HepG2 (cell line): ENCODE results near the gene CACNG1. TPM values are rescaled to one million over a fixed set of nuclear protein-coding genes. Genes with fewer than 3 reads are reported as not detected.
A peak's percentile ranks its signal among the peaks of the same experiment; 100 is the strongest.

Experiments
- ATAC-seq: fragments of 200-7000 bp; cut with Tn5 transposase; 3 replicates; pipeline ENCODE4 v1.9.1; 2020; ENCODE audit warnings: mild to moderate bottlenecking, moderate library complexity
- BruUV-seq: library from RNA; stranded (reverse); fragments of 400-500 nt; replicated peaks from 2 replicates; lab custom pipeline; 2021; lab: Mats Ljungman, UMichigan
- CTCF ChIA-PET: fragments of 300-600 bp; formaldehyde crosslinking; extraction: SDS; loops from one replicate; lab custom pipeline; 2021; ENCODE audit warnings: low total read pairs, inconsistent platforms, low intra/inter-chr PET ratio; lab: Yijun Ruan, JAX
- POLR2A ChIA-PET: fragments of 350-600 bp; sonication (Branson Sonifier 250); formaldehyde crosslinking; loops from one replicate; lab custom pipeline; 2020; ENCODE audit warnings: antibody characterized with exemption, inconsistent platforms; lab: Yijun Ruan, JAX
- DNase-seq: peaks from one replicate; pipeline ENCODE4 v3.0.0-alpha.2; 2015; ENCODE audit warnings: low spot score
- FAIRE-seq: peaks from 3 replicates; lab custom pipeline; 2011; peaks lifted over from hg19 to GRCh38; lab: Jason Lieb, UNC
- H2AFZ ChIP-seq: one replicate; pipeline ENCODE4 v1.6.1; 2011; ENCODE audit warnings: low read length, inconsistent platforms
- H3K27ac ChIP-seq: fragments of 300-600 bp; 3 replicates; pipeline ENCODE4 v1.8.0; 2011; ENCODE audit warnings: mixed run types, mild to moderate bottlenecking, mixed read lengths, low read length, inconsistent platforms; ENCODE audit not compliant: insufficient read depth; ENCODE audit errors: extremely low read length
- H3K27me3 ChIP-seq, 2 experiments: fragments of 200-600 bp in 1 of 2; 2 replicates in 1 of 2; 3 replicates in 1 of 2; pipeline versions ENCODE4 v1.6.0 to v1.8.0; 2011; ENCODE audit warnings: low read length in 2 of 2, mild to moderate bottlenecking in 2 of 2, moderate library complexity in 2 of 2, inconsistent platforms in 1 of 2; ENCODE audit not compliant: insufficient read depth in 2 of 2, control insufficient read depth in 1 of 2
- H3K36me3 ChIP-seq, 2 experiments: fragments of 200-600 bp in 1 of 2; replicated peaks in 1 of 2; 2 replicates in 1 of 2; 3 replicates in 1 of 2; pipeline versions ENCODE4 v1.5.1 to v1.8.0; 2011; ENCODE audit warnings: low read length in 2 of 2, inconsistent platforms in 1 of 2; ENCODE audit not compliant: insufficient read depth in 2 of 2, control insufficient read depth in 1 of 2
- H3K4me1 ChIP-seq: 2 replicates; pipeline ENCODE4 v1.5.1; 2012; ENCODE audit warnings: low read length, inconsistent platforms; ENCODE audit not compliant: insufficient read depth
- H3K4me2 ChIP-seq: 2 replicates; pipeline ENCODE4 v1.6.0; 2011; ENCODE audit warnings: low read depth, low read length, inconsistent platforms
- H3K4me3 ChIP-seq, 3 experiments: fragments of 200-600 bp in 1 of 3; sonication (generic), shearing (Covaris generic) in 1 of 3; replicated peaks in 1 of 3; 2 replicates each; pipeline ENCODE4 v1.5.1; 2011 to 2016; ENCODE audit warnings: low read length in 3 of 3, inconsistent platforms in 2 of 3, low read depth in 2 of 3, mild to moderate bottlenecking in 2 of 3, control low read depth in 1 of 3, mixed read lengths in 1 of 3; ENCODE audit not compliant: insufficient read depth in 1 of 3
- H3K79me2 ChIP-seq: one replicate; pipeline ENCODE4 v1.6.1; 2011; ENCODE audit warnings: low read length, inconsistent platforms; ENCODE audit not compliant: insufficient read depth
- H3K9ac ChIP-seq: 2 replicates; pipeline ENCODE4 v1.6.0; 2011; ENCODE audit warnings: mild to moderate bottlenecking, low read depth, low read length, inconsistent platforms; ENCODE audit not compliant: insufficient read depth
- H3K9me3 ChIP-seq: 2 replicates; pipeline ENCODE4 v1.5.1; 2012; ENCODE audit warnings: mild to moderate bottlenecking, low read length
- H4K20me1 ChIP-seq: 2 replicates; pipeline ENCODE4 v1.6.0; 2011; ENCODE audit warnings: inconsistent platforms, mild to moderate bottlenecking, low read length, moderate library complexity; ENCODE audit not compliant: insufficient read depth
- BRCA1 ChIP-seq: sonication (generic); formaldehyde crosslinking; IDR thresholded peaks from 2 replicates; pipeline ENCODE4 v1.4.0; 2020; ENCODE audit warnings: missing genetic modification reagents
- CEBPZ ChIP-seq: IDR thresholded peaks from 2 replicates; pipeline ENCODE4 v1.6.1; 2012; ENCODE audit warnings: low read length, improper control_type of control experiment
- GLI4 ChIP-seq: sonication (generic); formaldehyde crosslinking; IDR thresholded peaks from 2 replicates; pipeline ENCODE4 v1.5.1; 2020; ENCODE audit warnings: missing genetic modification reagents, mild to moderate bottlenecking, moderate library complexity, borderline replicate concordance
- HCFC1 ChIP-seq: fragments of 150-350 bp; IDR thresholded peaks from 2 replicates; pipeline ENCODE4 v1.6.1; 2014; ENCODE audit warnings: low read depth, low read length
- MAZ ChIP-seq, 2 experiments: sonication (generic) in 1 of 2; formaldehyde crosslinking in 1 of 2; IDR thresholded peaks; 2 replicates each; pipeline versions ENCODE4 v1.5.0 to v1.6.1; 2012 to 2020; ENCODE audit warnings: low read depth in 2 of 2, mild to moderate bottlenecking in 2 of 2, borderline replicate concordance in 1 of 2, improper control_type of control experiment in 1 of 2, low read length in 1 of 2, missing genetic modification reagents in 1 of 2, moderate library complexity in 1 of 2
- NAIF1 ChIP-seq: sonication (generic); formaldehyde crosslinking; IDR thresholded peaks from 2 replicates; pipeline ENCODE4 v1.5.0; 2020; ENCODE audit warnings: mild to moderate bottlenecking, missing genetic modification reagents, borderline replicate concordance
- PAX8 ChIP-seq: sonication (generic); formaldehyde crosslinking; IDR thresholded peaks from 2 replicates; pipeline ENCODE4 v1.8.0; 2022; ENCODE audit warnings: mild to moderate bottlenecking, missing genetic modification reagents, borderline replicate concordance
- POGZ ChIP-seq: sonication (generic); formaldehyde crosslinking; IDR thresholded peaks from 2 replicates; pipeline ENCODE4 v1.4.0; 2020; ENCODE audit warnings: mild to moderate bottlenecking, missing genetic modification reagents
- TFDP1 ChIP-seq: IDR thresholded peaks from 2 replicates; pipeline ENCODE4 v1.6.1; 2016; ENCODE audit warnings: missing compliant biosample characterization, missing genetic modification reagents, borderline replicate concordance
- THYN1 ChIP-seq: sonication (generic); formaldehyde crosslinking; IDR thresholded peaks from 2 replicates; pipeline ENCODE4 v1.8.1; 2023; ENCODE audit warnings: low read depth, mild to moderate bottlenecking, moderate library complexity, missing genetic modification reagents, borderline replicate concordance
- ZBTB1 ChIP-seq: sonication (generic); formaldehyde crosslinking; IDR thresholded peaks from 2 replicates; pipeline ENCODE4 v1.4.0; 2020; ENCODE audit warnings: missing genetic modification reagents, borderline replicate concordance
- ZFAT ChIP-seq: sonication (generic); formaldehyde crosslinking; conservative IDR thresholded peaks from 2 replicates; pipeline ENCODE4 v1.8.1; 2023; ENCODE audit warnings: missing genetic modification reagents, inconsistent platforms
- ZFY ChIP-seq: sonication (generic); formaldehyde crosslinking; IDR thresholded peaks from 2 replicates; pipeline ENCODE4 v1.4.0; 2020; ENCODE audit warnings: missing genetic modification reagents
- ZNF337 ChIP-seq: sonication (generic); formaldehyde crosslinking; IDR thresholded peaks from 2 replicates; pipeline ENCODE4 v1.5.1; 2020; ENCODE audit warnings: missing genetic modification reagents, low read depth, mild to moderate bottlenecking, borderline replicate concordance
- ZNF616 ChIP-seq: sonication (generic); formaldehyde crosslinking; IDR thresholded peaks from 2 replicates; pipeline ENCODE4 v1.5.0; 2020; ENCODE audit warnings: low read depth, mild to moderate bottlenecking, missing genetic modification reagents
- ZNF776 ChIP-seq: sonication (generic); formaldehyde crosslinking; IDR thresholded peaks from 2 replicates; pipeline ENCODE4 v1.4.0; 2020; ENCODE audit warnings: mild to moderate bottlenecking, missing genetic modification reagents
- ZSCAN30 ChIP-seq: sonication (generic); formaldehyde crosslinking; IDR thresholded peaks from 2 replicates; pipeline ENCODE4 v1.5.0; 2020; ENCODE audit warnings: mild to moderate bottlenecking, missing genetic modification reagents
- WGBS: methylation state at CpG from one replicate; pipeline ENCODE4 v1.1.6; 2017; ENCODE audit warnings: low lambda C conversion rate; 5-methylcytosine and 5-hydroxymethylcytosine counted together
- in situ Hi-C: cut with HindIII; loops from 2 replicates; pipeline ENCODE4 v1.10.0; 2017; ENCODE audit warnings: low pct_unique_long_range_greater_than_20kb; ENCODE audit not compliant: extremely low pct_ligation_motif_present
- intact Hi-C: fragments of 100-400 bp; cut with micrococcal nuclease; formaldehyde crosslinking; loops from one replicate; pipeline ENCODE4 v1.10.0; 2022; ENCODE audit not compliant: unreplicated experiment
- polyA plus RNA-seq, 8 experiments: library from polyadenylated mRNA; depleted of rRNA in 3 of 8; stranded (reverse) in 7 of 8; unstranded in 1 of 8; fragments of >200 nt; fragmentation: Illumina TruSeq in 4 of 8; extraction: Trizol in 4 of 8; gene quantifications; 2 replicates each; pipeline versions ENCODE4 v1.2.1 to v1.2.3, GENCODE V29; 2011 to 2016; ENCODE audit warnings: low read depth in 4 of 8, missing spikeins in 1 of 8, mixed read lengths in 1 of 8; ENCODE audit not compliant: insufficient read depth in 1 of 8
- total RNA-seq, 5 experiments: library from RNA; depleted of rRNA; stranded (reverse); fragments of >200 nt; fragmentation: Illumina TruSeq; extraction: Trizol; gene quantifications; 2 replicates each; pipeline ENCODE4 v1.2.3, GENCODE V29; 2016; ENCODE audit warnings: low read depth in 1 of 5
- TF ChIP-seq, protein P1 (sequence below): sonication (generic); formaldehyde crosslinking; IDR thresholded peaks from 2 replicates; pipeline ENCODE4 v1.4.0; 2020; ENCODE audit warnings: missing genetic modification reagents, borderline replicate concordance

CACNG1 gene
- total and polyA plus RNA-seq, 2 of the 13 experiments (the other 11 are each of a cell fraction or from before 2014, with no cell fraction given), result not detected

- WGBS, result 92% methylated on average over 13 of the region's 13 CpGs
- POLR2A ChIA-PET, result no interaction called here
- Histone ChIP-seq H3K36me3 (peaks cover 4% of the 10 kb centered on the region in 2 experiments; a peak in 2 of 5 replicates), H3K9ac (no peak overlapping the region), H3K27me3 (no peaks in the 10 kb centered on the region), H3K9me3 (no peaks in the 10 kb centered on the region), H2AFZ (no peak overlapping the region), H3K4me1 (peaks cover 7% of the 10 kb centered on the region), H3K4me2 (no peak overlapping the region), H3K27ac (no peak overlapping the region), H3K79me2 (no peaks in the 10 kb centered on the region), H3K4me3 (no peak overlapping the region), H4K20me1 (no peaks in the 10 kb centered on the region)
- CTCF ChIA-PET, result no interaction called here
- ATAC-seq (peak; percentile 5; the same call in 1 of the 3 replicates), DNase-seq (no peak), FAIRE-seq (no peak)
- in situ Hi-C loops (no loop called here), intact Hi-C loops (no loop called here)
- BruUV-seq, result no TSS peak
- TF ChIP-seq CEBPZ (no peak), PAX8 (CRISPR knock-in tag) (no peak), GLI4 (no peak), HCFC1 (no peak), ZSCAN30 (no peak), POGZ (CRISPR knock-in tag) (no peak), ZFY (no peak), BRCA1 (no peak), ZNF616 (CRISPR knock-in tag) (no peak), TFDP1 (CRISPR knock-in tag) (no peak), ZNF337 (CRISPR knock-in tag) (no peak), ZFAT (no peak), ZNF776 (no peak), MAZ (IDR thresholded peaks at IDR 0.05; ENCODE audit: borderline replicate concordance, low read depth, low read length) (no peak), MAZ (CRISPR knock-in tag; IDR thresholded peaks at IDR 0.05; ENCODE audit: low read depth) (no peak), THYN1 (no peak), ZBTB1 (CRISPR knock-in tag) (no peak), NAIF1 (CRISPR knock-in tag) (no peak)
- TF ChIP-seq, protein P1, sequence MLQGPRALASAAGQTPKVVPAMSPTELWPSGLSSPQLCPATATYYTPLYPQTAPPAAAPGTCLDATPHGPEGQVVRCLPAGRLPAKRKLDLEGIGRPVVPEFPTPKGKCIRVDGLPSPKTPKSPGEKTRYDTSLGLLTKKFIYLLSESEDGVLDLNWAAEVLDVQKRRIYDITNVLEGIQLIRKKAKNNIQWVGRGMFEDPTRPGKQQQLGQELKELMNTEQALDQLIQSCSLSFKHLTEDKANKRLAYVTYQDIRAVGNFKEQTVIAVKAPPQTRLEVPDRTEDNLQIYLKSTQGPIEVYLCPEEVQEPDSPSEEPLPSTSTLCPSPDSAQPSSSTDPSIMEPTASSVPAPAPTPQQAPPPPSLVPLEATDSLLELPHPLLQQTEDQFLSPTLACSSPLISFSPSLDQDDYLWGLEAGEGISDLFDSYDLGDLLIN, result no peak
These were observed 23.5 kb downstream of the CACNG1 start for GRCh38 chr17:67067571-67068482.
